ENCODE results near the gene PCED1B. TPM values are rescaled to one million over a fixed set of nuclear protein-coding genes. Genes with fewer than 3 reads are reported as not detected.

Gene PCED1B
- total RNA-seq, 2 donors from 2014 or later: 0.87 to 46.9 TPM

DNA sequence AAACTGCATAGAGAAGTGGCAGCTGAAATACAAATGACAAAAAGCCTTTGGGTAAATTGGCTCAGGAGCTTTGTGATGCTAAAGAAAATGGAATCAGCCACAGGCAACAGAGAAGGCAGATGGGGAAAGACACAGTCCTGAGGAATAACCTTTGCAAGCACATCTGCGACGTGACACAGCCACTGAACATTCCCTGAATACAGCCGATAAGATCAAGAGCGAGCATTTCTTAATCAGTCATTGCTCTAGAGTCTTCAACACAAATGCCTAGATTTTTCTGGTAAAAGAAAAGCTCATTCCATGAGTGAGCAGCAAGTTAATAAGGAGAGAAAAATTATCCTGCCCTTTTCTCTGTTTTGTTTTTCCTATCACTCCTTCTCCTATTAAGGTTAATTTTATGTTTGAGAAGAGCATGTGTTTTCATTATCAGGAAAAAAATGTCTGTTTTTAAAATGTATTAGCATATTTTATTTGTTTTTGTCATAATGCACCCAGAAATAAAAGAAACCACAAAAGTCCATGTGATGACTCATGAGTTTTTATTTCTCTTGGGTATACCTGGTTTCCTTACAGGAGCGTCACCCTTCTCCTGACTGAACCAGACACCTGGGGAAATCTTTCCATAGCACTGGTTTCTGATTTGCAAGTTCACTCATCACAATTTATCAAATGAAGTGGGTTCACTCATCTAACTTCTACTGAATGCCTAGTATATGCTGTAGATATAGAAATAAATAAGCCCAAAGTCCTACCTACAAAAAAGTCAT lies 45.4 kb upstream of the PCED1B start:
- intact Hi-C loops (cut with DNase I): loop anchor here (5.0 to 10.0 kb wide), 3 partner anchors 273 to 653 kb away; no protein-coding TSS in a partner anchor
- 63% methylated on average over 5 of the region's 5 CpGs for WGBS
- TF ChIP-seq, protein P1, sequence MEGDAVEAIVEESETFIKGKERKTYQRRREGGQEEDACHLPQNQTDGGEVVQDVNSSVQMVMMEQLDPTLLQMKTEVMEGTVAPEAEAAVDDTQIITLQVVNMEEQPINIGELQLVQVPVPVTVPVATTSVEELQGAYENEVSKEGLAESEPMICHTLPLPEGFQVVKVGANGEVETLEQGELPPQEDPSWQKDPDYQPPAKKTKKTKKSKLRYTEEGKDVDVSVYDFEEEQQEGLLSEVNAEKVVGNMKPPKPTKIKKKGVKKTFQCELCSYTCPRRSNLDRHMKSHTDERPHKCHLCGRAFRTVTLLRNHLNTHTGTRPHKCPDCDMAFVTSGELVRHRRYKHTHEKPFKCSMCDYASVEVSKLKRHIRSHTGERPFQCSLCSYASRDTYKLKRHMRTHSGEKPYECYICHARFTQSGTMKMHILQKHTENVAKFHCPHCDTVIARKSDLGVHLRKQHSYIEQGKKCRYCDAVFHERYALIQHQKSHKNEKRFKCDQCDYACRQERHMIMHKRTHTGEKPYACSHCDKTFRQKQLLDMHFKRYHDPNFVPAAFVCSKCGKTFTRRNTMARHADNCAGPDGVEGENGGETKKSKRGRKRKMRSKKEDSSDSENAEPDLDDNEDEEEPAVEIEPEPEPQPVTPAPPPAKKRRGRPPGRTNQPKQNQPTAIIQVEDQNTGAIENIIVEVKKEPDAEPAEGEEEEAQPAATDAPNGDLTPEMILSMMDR (IDR thresholded peaks at IDR 0.05): no peak
- TF ChIP-seq POLR2A (IDR thresholded peaks at IDR 0.05): no peak
- TF ChIP-seq POLR2AphosphoS5 (IDR thresholded peaks at IDR 0.05): no peak
- no peak overlapping the region for H3K27ac ChIP-seq
- no peak for DNase-seq (ENCODE audit: low spot score)
- no peaks in the 10 kb centered on the region for H3K27me3 ChIP-seq (replicated peaks; ENCODE audit: insufficient read depth)
- H3K9me3 ChIP-seq: no peaks in the 10 kb centered on the region
- H3K36me3 ChIP-seq: no peaks in the 10 kb centered on the region
- H3K4me3 ChIP-seq: no peak overlapping the region
- H3K4me1 ChIP-seq (replicated peaks): no peaks in the 10 kb centered on the region

DNA sequence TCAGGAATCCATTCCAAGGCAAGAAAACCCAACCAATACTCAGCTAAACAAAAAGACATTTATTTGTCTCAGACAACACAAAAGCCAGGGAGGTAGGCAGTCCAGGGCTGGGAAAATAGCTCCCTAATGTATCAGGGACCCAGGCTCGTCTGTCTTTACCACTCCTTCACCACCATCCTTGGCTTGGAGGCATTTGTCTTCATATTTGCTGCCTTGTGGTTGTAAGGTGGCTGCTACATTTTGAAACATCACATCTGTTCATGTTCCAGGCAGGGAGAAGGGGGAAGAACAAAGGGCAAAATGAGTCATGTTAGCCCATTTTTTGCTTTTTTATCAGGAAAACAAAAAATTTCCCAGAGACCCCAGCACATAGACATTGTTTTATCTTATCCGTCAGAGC lies 44.8 kb upstream of the PCED1B start:
- no peaks in the 10 kb centered on the region for H3K9me3 ChIP-seq
- H3K4me3 ChIP-seq: no peak overlapping the region
- no peak for DNase-seq (ENCODE audit: low spot score)
- H3K36me3 ChIP-seq: no peaks in the 10 kb centered on the region
- no peak for TF ChIP-seq POLR2A (IDR thresholded peaks at IDR 0.05)
- no peak for TF ChIP-seq POLR2AphosphoS5 (IDR thresholded peaks at IDR 0.05)
- TF ChIP-seq, protein P1 (IDR thresholded peaks at IDR 0.05): no peak
- H3K27me3 ChIP-seq (replicated peaks; ENCODE audit: insufficient read depth): no peaks in the 10 kb centered on the region
- no peak overlapping the region for H3K27ac ChIP-seq
- H3K4me1 ChIP-seq (replicated peaks): no peaks in the 10 kb centered on the region
- 75% methylated on average over 2 of the region's 2 CpGs for WGBS
- intact Hi-C loops (cut with DNase I): loop anchor here (5.0 to 10.0 kb wide), 4 partner anchors 43 to 653 kb away; partner anchors contain the start of genes AMIGO2 and PCED1B

DNA sequence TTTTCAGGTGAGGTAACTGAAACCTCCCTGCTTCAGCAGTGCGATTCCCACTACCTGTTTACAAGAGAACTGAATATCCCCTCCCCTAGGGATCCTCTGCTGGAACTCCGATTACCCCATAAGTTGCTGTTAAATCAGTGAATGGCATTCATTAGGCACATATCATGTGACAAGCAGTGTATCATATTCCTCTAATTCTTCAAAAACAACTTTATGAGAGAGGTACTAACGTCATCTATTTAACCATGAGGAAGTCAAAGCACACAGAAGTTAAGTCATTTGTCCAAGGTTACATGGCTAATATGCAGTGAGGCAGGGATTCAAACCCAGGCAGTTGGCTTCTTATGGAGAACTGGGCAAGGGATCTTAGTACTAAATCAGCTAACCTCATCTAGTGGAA lies 43.9 kb upstream of the PCED1B start:
- intact Hi-C loops (cut with DNase I): loop anchor here (5.0 to 10.0 kb wide), 2 partner anchors 42 to 369 kb away; partner anchors contain the start of genes AMIGO2 and PCED1B
- TF ChIP-seq POLR2A (IDR thresholded peaks at IDR 0.05) (no peak), POLR2AphosphoS5 (IDR thresholded peaks at IDR 0.05) (peak; percentile 39)
- no peak overlapping the region for H3K4me3 ChIP-seq
- DNase-seq (ENCODE audit: low spot score): no peak
- H3K4me1 ChIP-seq (replicated peaks): no peaks in the 10 kb centered on the region
- H3K27ac ChIP-seq: no peak overlapping the region
- H3K27me3 ChIP-seq (replicated peaks; ENCODE audit: insufficient read depth): no peaks in the 10 kb centered on the region
- 20% methylated on average over 3 of the region's 3 CpGs for WGBS
- H3K9me3 ChIP-seq: no peaks in the 10 kb centered on the region
- no peaks in the 10 kb centered on the region for H3K36me3 ChIP-seq

DNA sequence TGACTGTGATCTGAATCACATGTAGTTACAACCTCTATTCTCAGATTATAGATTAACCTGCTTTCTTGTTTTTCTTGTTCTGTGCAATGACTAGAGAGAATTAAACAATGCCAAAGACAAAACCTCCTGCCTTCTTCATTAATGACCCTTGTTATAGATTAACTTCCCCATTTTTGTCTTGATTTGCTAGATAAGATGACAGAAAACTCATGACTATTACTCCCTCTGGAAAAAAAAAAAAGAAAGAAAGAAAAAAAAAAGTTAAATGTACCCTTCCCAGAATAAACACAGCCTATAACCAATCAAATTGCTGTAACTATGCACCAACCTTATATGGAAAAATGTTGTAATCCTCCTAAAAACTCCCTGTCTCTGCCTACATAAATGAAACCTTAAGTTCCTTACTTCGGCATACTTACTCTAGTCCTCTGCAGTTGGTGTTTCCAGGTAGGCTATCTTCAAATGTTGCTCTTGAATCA lies 41.1 kb upstream of the PCED1B start:
- DNase-seq (ENCODE audit: low spot score): no peak
- H3K27ac ChIP-seq: no peak overlapping the region
- TF ChIP-seq POLR2AphosphoS5 (IDR thresholded peaks at IDR 0.05) (no peak), POLR2A (IDR thresholded peaks at IDR 0.05) (peak; percentile 26)
- no peaks in the 10 kb centered on the region for H3K27me3 ChIP-seq (replicated peaks; ENCODE audit: insufficient read depth)
- H3K9me3 ChIP-seq: no peaks in the 10 kb centered on the region
- no peak overlapping the region for H3K4me3 ChIP-seq
- no peaks in the 10 kb centered on the region for H3K36me3 ChIP-seq
- H3K4me1 ChIP-seq (replicated peaks): no peaks in the 10 kb centered on the region
- intact Hi-C loops (cut with DNase I): loop anchor here (5.0 to 10.0 kb wide), 2 partner anchors 39 to 366 kb away; partner anchors contain the start of genes AMIGO2 and PCED1B
- WGBS: 39% methylated on average over 1 of the region's 1 CpG

DNA sequence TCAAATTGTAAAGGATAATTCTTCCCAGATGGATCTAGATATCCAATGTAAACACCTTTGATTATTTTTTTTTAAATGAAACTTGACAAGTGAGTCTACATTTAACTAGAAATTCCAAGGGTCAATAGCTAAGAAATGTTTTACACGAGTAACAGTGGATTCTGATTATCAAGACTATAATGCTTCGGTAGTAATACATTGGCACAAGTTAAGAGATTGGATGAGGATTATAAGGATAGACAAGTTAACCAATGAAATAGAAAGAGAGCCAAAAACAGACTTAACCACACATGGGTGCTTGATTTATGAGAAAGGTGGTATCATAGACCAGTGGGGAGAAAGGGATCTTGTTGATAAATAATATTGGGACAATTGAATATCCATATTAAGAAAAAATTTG lies 40.3 kb upstream of the PCED1B start:
- Histone ChIP-seq H3K27ac (no peak overlapping the region), H3K9me3 (no peaks in the 10 kb centered on the region), H3K36me3 (no peaks in the 10 kb centered on the region), H3K4me3 (no peak overlapping the region), H3K27me3 (replicated peaks; ENCODE audit: insufficient read depth) (no peaks in the 10 kb centered on the region), H3K4me1 (replicated peaks) (no peaks in the 10 kb centered on the region)
- intact Hi-C loops (cut with DNase I): loop anchor here (5.0 to 10.0 kb wide), 2 partner anchors 38 to 366 kb away; partner anchors contain the start of genes AMIGO2 and PCED1B
- no peak for DNase-seq (ENCODE audit: low spot score)
- TF ChIP-seq POLR2A (IDR thresholded peaks at IDR 0.05): no peak
- TF ChIP-seq, protein P1 (IDR thresholded peaks at IDR 0.05): no peak
- no peak for TF ChIP-seq POLR2AphosphoS5 (IDR thresholded peaks at IDR 0.05)
- 47% methylated on average over 2 of the region's 2 CpGs for WGBS
